Right lobe of liver (tissue), 4 donors: ENCODE measurements around the gene SEPTIN11.

Source experiments
- POLR2A ChIP-seq: fragments of 450-650 bp; IDR thresholded peaks from one replicate; pipeline ENCODE4 v1.6.1; 2017; ENCODE audit warnings: antibody characterized with exemption, mild to moderate bottlenecking
- TF ChIP-seq, protein P1 (sequence below), 4 donors: fragments of 200-600 bp in 3 of 4; fragments of 450-650 bp in 1 of 4; IDR thresholded peaks; one replicate each; pipeline versions ENCODE4 v1.5.1 to v1.8.0; 2016 to 2022; ENCODE audit warnings: antibody characterized with exemption in 4 of 4, mild to moderate bottlenecking in 2 of 4
- donor health status: DM: no; HTN: no; CAD: no.
- donor health status: DM: no; HTN: no; CAD: no.
- donor health status: DM: no; HTN: yes; CAD: no.

GRCh38 chr4:76969941-76970529, 20.5 kb downstream of the SEPTIN11 start:
- TF ChIP-seq, protein P1, sequence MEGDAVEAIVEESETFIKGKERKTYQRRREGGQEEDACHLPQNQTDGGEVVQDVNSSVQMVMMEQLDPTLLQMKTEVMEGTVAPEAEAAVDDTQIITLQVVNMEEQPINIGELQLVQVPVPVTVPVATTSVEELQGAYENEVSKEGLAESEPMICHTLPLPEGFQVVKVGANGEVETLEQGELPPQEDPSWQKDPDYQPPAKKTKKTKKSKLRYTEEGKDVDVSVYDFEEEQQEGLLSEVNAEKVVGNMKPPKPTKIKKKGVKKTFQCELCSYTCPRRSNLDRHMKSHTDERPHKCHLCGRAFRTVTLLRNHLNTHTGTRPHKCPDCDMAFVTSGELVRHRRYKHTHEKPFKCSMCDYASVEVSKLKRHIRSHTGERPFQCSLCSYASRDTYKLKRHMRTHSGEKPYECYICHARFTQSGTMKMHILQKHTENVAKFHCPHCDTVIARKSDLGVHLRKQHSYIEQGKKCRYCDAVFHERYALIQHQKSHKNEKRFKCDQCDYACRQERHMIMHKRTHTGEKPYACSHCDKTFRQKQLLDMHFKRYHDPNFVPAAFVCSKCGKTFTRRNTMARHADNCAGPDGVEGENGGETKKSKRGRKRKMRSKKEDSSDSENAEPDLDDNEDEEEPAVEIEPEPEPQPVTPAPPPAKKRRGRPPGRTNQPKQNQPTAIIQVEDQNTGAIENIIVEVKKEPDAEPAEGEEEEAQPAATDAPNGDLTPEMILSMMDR (IDR thresholded peaks at IDR 0.05) = no peak
- TF ChIP-seq POLR2A = no peak
